Fibroblast of skin of left quadriceps (primary cell): ENCODE measurements around the gene KLHDC8A.
A peak's percentile ranks its signal among the peaks of the same experiment; 100 is the strongest.
"Not testable (repeated sequence)": the region's sequence is repeated elsewhere in the genome, so short reads cannot be mapped to it uniquely, and the experiment has no call there.

Experiments
- DNase-seq, 2 experiments: peaks; one replicate each; pipeline ENCODE4 v3.0.0-alpha.2; 2013; ENCODE audit warnings: low read depth in 2 of 2

The KLHDC8A gene, protein sequence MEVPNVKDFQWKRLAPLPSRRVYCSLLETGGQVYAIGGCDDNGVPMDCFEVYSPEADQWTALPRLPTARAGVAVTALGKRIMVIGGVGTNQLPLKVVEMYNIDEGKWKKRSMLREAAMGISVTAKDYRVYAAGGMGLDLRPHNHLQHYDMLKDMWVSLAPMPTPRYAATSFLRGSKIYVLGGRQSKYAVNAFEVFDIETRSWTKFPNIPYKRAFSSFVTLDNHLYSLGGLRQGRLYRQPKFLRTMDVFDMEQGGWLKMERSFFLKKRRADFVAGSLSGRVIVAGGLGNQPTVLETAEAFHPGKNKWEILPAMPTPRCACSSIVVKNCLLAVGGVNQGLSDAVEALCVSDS

DNA sequence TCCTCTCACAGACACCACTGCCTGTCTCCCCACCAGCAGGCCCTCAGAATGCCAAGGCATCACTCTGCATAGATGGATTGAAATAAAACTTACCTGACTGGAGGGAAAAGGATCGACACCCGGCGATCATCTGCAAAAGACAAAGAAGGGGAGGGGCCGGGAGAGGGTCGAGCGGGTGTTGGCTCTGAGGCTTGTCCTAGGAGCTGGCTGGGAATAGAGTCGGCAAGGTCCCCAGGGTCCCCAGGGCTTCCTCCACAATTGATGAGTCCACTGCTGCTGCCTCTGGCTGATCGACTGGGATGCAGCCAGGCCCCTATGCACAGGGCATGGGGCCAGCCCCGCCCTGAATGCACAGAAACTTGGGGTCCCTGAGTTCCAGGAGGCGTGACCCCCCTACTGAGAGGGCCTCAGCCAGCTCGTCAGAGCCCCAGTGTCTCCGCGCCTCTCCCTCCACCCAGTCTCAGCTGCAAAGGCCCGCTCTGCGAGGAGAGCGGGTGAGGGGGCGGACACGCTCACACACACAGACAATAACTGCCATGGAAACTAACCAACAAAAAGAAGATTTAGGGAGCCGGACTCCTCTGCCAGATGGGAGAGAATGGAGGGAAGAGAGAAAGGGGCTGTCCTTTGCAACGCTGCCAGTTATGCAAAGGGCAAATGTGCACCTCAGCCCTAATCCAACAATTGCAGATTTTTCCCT, at the start of gene KLHDC8A:
KLHDC8A (minus strand) TSS at position 483 of the 700 bp plus-strand sequence. CDS start 13,318 bp downstream, outside the sequence.
- no peak for DNase-seq

DNA sequence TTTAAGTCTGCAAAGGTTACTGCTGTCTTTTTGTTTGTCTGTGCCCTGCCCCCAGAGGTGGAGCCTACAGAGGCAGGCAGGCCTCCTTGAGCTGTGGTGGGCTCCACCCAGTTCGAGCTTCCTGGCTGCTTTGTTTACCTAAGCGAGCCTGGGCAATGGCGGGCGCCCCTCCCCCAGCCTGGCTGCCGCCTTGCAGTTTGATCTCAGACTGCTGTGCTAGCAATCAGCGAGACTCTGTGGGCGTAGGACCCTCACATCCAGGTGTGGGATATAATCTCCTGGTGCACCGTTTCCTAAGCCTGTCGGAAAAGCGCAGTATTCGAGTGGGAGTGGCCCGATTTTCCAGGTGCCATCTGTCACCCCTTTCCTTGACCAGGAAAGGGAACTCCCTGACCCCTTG, 49.5 kb upstream of the KLHDC8A start:
- DNase-seq: not testable (repeated sequence)

DNA sequence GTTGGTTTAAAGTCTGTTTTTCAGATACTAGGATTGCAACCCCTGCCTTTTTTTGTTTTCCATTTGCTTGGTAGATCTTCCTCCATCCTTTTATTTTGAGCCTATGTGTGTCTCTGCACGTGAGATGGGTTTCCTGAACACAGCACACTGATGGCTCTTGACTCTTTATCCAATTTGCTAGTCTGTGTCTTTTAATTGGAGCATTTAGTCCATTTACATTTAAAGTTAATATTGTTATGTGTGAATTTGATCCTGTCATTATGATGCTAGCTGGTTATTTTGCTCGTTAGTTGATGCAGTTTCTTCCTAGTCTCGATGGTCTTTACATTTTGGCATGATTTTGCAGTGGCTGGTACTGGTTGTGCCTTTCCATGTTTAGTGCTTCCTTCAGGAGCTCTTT, 47.8 kb upstream of the KLHDC8A start:
- not testable (repeated sequence) for DNase-seq

DNA sequence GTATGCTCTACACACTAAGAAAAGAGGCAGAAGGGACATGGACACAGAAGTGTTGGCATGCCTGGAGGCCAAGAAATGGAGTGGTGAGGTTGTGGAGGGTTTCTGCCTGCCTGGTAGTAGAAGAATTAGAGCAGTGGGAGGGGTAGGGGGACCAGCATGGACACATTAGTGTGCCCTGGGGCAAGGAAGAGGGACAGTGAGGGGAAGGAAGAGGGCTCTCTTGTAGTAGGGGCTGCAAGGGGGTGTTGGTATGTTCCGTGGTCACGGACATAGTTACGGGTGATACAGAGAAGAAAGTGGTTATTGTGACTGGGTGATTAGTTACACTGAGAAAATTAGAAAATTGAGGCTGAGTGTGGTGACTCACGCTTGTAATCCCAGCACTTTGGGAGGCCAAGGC, 41.9 kb upstream of the KLHDC8A start:
- no peak for DNase-seq

DNA sequence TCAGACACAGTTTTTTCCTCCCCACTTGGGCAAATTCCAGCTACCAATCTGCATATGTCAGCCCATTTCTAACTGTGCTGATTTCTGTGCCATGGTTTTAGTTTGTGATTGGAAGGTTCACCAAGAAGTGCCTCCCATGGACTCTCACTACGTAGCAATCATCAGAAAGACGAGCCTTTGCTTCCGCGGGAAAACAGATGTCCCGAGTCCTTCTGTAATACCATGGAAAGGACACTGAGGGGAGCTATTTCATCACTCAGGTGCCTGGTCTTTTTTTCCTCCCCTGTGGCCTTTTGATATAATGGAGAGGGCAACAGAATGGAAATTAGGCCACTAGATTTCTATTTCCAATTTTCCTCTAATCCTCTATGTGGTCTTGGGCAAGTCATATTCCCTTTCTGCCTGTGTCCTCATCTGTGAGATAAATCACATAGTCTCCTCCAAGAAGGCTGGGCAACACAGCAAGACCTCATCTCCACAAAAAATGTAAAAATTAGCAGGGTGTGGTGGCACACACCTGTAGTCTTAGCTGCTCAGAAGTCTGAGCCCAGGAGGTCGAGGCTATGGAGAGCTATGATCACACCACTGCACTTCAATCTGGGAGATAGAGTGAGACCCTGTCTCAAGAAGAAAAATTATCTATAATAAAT, 40.4 kb upstream of the KLHDC8A start:
- DNase-seq: peak in 1 of 2 experiments; percentile 6

DNA sequence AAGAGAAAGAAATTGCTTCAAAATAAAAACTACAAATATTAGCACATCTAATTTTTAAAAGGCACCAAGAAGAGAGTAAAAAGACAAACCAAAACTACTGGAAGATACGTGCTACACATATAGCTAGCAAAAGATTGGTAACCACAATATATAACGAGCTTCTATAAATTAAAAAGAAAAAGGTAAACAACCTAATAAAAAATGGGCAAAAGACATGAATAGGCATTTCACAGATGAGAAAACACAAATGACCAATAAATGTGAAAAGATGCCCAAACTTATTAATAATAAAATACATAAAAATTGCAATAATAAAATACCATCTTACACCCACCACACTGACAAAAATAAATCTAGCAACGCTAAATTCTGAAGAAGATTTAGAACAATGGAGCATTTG, 38.9 kb upstream of the KLHDC8A start:
- no peak for DNase-seq

DNA sequence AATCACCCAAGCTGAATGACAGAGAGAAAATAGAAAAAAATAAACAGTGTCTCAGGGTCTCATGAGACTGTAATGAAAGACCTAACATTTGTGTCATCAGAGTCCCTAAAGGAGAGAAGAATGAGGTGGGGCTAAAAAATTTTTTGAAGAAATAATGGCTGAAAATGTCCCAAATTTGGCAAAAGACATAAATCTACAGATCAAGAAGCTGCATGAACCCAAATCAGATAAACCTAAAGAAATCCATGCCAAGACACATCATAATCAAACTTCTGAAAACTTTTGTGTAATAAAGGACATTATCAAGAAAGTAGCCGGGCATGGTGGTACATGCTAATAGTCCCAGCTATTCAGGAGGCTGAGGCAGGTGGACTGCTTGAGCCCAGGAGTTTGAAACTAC, 35.9 kb upstream of the KLHDC8A start:
- DNase-seq: no peak

DNA sequence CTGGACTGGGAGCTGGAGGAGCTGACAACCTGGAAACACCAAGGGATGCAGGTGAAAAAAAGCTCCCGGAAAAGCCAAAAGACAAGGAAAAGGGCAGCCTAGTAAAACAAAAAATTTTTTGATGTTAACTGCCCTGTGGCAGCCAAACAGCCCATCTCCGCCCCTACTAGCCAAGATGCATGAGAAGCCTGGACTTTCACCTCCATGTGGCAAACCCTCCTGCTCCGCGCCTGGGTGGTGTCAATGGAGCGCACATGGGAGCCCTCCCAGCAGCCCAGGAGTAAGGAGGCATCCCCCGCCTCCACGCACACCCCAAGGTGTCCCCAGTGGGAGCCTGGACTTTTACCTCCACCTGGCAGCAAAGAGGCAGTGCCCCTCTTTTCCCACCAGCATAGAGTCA, 34.7 kb upstream of the KLHDC8A start:
- DNase-seq: no peak

DNA sequence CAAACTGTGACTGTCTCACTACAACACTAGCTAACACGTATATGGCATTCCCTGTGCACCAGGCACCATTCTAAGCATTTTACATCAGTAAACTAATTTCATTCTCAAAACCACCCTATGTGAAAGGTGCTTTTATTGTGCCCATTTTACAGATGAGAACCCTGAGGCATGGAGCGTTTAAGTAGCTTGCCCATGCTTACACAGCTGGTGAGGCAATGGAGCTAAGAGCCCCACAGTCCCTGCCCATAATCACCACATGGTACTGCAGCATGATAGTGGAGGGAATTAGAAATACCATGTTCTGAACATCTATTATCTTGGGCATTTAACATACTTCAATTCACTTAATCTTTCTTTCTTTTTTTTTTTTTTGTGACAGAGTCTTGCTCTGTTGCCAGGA, 31.1 kb upstream of the KLHDC8A start:
- DNase-seq: no peak

DNA sequence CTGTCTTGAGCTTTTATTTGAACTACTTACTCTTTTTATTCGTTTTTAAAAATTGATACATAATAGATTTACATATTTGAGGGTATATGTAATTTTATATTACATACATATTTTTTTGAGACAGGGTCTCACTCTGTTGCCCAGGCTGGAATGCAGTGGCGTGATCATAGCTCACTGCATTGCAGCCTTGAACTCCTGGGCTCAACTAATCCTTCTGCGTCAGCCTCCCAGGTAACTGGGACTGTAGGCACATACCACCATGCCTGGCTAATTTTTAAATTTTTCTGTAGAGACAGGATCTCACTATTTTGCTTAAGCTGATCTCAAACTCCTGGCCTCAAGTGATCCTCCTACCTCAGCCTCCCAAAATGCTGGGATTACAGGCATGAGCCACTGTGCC, 26.3 kb upstream of the KLHDC8A start:
- DNase-seq: not testable (repeated sequence)

DNA sequence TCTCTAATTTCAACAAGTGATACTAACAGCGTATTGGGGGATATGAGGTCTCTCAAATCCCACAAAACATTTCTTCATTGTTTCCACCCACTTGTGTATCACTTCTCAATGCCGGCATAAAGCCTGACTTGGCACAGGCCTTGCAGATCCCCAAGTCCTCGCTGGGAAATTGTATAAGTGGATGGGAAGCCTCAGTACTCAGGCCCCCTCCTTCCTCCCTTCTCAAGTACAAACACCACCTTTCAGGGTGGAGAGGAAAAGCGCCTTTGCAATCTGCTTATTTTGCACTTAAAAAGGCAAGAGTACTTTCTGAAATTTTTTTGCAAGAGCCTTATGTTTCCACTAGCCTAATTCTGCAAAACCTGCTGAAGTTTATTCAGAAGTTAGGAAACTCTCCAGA, 25.8 kb upstream of the KLHDC8A start:
- DNase-seq: no peak

DNA sequence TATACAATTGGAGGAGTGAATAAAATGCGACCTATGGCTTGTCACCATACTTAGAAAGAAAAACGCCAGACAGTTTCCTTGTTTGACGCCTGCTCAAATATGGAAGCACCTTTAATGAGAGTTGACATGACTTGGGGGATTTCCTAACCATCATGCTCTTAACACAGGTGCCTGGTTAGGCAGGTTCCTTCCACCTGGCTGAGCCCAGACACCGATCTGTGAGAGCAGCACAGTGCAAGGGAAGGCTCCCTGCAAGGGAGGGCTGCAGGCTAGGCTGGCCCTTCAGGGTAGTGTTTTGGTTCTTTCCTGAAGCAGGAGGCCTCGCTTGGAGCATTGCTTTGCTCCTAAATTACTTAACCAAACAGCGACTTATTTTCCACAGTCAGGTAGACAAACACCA, 24.6 kb upstream of the KLHDC8A start:
- no peak for DNase-seq

DNA sequence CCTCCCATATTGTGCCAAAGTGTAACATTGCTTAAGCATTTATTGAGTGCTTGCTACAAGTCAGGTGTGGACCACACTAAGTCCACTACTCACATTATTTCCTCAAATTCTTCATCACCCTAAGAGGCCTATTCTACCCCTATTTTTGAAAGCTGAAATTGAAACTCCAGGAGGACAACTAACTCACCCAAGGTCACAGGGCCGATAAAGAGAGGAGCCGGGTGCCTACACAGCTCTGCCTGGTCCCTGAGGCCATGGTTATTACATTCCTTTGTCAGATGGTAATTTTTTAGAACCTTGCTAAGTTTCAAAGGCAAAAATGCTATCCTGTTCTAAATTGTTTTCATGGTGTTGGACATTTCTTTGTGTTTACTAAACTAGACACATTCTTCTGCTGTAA, 24.2 kb upstream of the KLHDC8A start:
- no peak for DNase-seq

DNA sequence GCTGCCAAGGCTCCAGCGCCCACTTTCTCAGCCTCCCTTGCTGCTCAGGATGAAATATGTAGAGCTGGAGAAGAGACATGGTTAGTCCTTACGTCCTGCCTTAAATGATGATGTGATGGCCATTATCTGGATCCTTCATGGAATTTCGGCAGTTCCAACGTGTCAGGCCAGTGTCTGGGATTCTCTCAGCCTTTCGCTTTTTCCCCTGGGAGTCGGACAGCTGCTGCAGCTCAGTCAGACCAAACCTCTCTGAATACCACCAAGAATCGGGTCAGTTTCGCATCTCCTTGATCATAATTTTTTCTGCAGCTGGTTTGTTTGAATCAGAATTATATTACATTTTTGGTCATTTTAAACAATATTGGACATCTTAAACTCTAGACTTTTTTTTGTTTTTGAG, 22.3 kb upstream of the KLHDC8A start:
- DNase-seq: no peak

DNA sequence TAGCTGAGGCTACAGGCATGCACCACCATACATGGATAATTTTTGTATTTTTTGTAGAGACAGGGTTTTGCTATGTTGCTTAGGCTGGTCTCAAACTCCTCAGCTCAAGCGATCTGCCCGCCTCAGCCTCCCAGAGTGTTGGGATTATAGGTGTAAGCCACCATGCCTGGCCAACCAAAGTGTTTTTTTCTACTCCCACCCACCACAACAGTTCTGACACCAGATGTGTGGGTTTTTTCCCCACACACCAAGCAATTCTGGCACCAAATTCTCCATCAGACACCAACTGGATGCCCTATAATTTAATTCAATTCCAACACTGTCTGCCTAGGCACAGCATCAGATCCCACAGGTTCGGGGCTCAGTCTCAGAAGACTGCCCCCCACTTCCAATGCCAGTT, 20.6 kb upstream of the KLHDC8A start:
- DNase-seq: no peak

DNA sequence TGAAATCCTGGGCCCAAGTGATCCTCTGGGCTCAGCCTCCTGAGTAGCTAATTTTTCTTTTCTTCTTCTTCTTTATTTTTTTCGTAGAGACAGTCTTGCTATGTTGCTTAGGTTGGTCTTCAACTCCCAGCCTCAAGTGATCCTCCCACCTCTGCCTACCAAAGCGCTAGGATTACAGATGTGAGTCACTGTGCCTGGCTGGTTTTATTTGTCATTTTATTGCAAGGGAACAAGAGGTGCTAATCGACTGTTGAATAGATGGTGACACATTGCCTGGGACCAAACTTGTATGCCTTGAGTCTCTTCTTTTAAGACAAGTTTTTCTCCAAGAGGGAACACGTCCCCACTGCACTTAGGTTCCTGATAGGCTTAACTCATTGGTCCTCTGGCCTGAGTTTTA, 20.0 kb upstream of the KLHDC8A start:
- no peak for DNase-seq

DNA sequence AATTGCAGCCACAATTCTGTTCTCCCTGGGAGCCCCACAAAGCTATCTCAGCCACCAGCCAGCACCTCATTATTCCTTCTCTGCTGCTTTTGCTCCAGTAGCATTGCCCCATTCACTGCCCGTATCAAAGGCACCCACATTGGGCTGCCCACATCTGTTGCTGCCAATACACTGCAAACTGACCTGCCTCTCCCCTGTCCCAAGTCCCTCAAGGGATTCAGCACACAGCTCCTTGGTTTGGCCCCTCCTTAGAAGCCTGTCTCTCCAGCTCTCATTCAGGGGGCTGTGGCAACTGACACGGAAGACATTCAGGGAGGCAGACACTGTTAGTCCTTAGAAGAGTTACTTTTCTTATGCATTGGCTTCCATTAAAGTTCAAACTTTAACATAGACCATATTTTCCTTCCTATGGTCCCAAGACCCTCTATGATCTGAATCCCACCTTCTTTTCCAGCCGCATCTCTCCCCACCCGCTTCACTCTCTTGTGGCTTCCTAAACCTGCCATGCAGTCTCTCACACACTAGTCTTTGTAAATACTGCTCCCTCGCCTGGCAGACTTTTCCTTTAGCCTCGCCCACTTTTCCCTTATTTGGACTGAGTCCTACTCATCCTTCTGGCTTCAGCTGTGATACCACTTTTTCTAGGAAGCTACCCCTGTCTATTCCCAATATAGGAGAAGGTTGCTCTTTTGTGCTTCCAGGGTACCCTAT, 19.3 kb upstream of the KLHDC8A start:
- peak; percentile 24 to 32 for DNase-seq

DNA sequence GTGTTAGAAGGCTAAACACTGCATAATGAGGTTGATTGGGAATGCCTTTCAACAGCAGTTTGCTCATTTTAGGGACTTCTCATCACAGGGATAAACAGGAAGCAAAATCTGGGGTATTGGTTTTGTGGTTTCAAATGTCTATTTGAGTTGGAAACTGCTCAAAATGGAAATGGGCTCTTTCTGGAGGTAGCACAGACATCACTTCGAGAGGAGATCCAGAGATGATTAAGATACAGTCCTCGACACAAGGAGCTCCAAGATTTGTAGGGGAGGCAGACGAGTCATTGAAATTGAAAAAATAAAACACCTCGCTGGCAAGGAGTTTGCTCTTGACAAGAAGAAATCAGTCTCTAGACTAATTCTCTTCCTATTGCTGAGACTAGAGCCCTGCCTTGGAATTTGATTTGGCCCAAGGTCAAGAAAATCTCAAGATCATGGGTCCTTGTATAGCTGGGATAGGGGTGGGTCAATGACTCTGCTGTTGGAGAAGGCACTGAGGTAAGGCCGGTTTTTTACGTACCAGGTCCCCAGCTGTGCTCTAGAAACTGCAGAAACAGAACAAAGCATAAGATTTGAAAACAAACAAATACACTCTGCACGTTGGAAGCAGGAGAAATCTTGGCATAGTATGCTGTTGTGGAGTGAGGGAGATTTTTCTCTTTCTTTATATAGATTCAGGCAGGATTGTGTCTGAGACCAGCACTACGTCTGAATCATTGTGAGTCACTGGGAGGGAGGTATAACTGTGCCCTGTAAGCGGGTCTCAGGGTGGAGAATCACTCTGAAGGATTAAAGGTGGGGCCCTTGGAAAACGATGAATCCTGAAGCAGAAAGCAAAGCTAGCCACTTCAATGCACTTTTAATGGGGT, 17.7 kb upstream of the KLHDC8A start:
- DNase-seq: peak; percentile 26 to 37

DNA sequence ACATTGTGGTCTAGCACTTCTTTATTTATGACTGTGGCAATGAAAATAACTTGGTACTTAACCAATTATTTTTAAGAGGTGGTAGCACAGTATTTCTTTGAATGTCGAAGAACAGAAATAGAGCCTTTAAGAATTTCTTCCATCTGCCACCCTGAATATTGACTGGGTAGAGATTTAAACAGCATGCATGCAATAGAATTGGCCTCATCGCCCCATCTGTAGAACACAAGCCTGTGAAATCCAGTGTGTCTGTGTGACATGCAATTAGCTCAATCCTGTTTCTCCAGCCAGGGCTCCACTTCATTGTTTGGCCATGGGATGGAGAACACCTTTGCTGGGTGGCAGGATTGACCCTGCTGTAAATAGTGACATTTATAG, 17.1 kb upstream of the KLHDC8A start:
- DNase-seq: no peak

DNA sequence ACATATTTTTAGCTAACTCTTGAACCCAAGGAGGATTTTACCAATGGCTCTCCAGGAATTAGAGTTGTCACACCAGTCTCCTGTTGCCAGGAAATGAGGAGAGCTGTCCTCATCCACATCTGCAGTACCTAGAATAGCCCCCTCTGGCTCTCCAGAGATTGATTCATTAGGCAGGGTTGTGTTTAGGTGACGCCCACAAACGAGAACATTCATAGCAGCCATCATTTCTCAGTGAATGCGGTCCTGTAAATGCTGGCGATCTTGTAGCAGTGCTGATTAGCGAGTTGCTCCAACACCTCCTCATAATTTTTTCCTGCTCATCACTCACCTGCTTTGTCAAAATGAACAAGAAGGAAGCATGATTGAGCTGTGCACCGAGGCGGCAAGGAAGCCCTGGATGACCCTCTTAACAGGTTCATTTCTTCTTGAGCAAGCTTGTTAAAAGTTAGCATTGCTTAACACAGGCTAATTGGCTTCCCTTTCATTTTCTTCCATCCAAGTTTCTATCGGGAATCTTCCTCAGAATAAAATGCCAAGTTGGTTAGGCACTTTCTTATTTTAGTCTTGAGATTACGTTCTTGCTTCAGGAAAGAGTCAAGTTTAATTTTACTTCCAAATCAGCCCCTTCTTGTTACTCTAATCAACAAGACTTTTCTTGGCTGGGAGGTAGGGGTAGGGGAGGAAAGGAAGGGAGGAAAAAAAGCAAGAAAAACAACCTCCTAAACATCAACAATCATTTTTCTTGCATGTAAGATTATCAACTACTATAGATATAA, 16.5 kb upstream of the KLHDC8A start:
- no peak for DNase-seq
